Upper lobe of right lung (tissue), 1 donor: ENCODE measurements around the gene FMNL2. TPM values are rescaled to one million over a fixed set of nuclear protein-coding genes. Genes with fewer than 3 reads are reported as not detected.

Experiments
- ATAC-seq: fragments of 200-7000 bp; cut with Tn5 transposase; one replicate; pipeline ENCODE4 v1.9.1; 2020; ENCODE audit warnings: mild to moderate bottlenecking, moderate library complexity
- DNase-seq: peaks from one replicate; pipeline ENCODE4 v3.0.0-alpha.2; 2020
- H3K27ac ChIP-seq: fragments of 200-600 bp; one replicate; pipeline ENCODE4 v1.8.0; 2022
- H3K27me3 ChIP-seq: fragments of 200-600 bp; one replicate; pipeline ENCODE4 v1.8.0; 2022; ENCODE audit warnings: mild to moderate bottlenecking
- H3K36me3 ChIP-seq: fragments of 200-600 bp; one replicate; pipeline ENCODE4 v1.8.0; 2022
- H3K4me1 ChIP-seq: fragments of 200-600 bp; one replicate; pipeline ENCODE4 v1.8.0; 2022
- H3K4me3 ChIP-seq: fragments of 200-600 bp; one replicate; pipeline ENCODE4 v1.8.0; 2022; ENCODE audit warnings: mild to moderate bottlenecking
- H3K9me3 ChIP-seq: fragments of 200-600 bp; one replicate; pipeline ENCODE4 v1.8.0; 2022
- intact Hi-C: fragments of 100-400 bp; cut with DNase I; formaldehyde crosslinking; loops from one replicate; pipeline ENCODE4 v1.11.0; 2022
- total RNA-seq: library from RNA; stranded (reverse); fragmentation: NEBNext Ultra II Directional; extraction: Animal tissue kit (Norgen Biotek cat#: 25700); gene quantifications from one replicate; pipeline ENCODE4 v1.2.1, GENCODE V29; 2021
- TF ChIP-seq, protein P1 (sequence below): fragments of 200-600 bp; IDR thresholded peaks from one replicate; pipeline ENCODE4 v1.8.0; 2022; ENCODE audit warnings: antibody characterized with exemption
- donor health status: DM: no; HTN: yes; CAD: no; lungs with severe emphysema.

The FMNL2 gene
- total RNA-seq, 1 donor from 2014 or later: 69.5 TPM

DNA sequence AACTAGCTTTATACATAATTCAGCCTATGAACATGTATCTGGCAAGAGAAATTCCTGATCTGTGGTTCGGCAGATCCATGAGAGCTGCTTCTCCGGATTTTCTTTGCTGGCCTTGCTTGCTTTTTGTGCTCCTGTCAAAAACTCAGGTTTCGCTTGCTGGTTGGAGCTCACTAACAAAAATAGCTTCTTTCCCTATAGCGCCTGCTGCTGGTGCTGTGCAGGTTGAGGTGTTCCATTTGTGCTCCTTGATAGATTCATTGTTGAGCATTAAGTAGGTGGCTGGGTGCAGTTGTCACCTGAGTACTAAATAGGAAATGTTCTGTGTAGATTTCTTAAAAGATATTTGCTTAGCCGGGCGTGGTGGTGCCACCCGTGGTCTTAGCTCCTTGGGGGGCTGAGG lies 234.2 kb downstream of the FMNL2 start:
- intact Hi-C loops: no loop called here
- TF ChIP-seq, protein P1, sequence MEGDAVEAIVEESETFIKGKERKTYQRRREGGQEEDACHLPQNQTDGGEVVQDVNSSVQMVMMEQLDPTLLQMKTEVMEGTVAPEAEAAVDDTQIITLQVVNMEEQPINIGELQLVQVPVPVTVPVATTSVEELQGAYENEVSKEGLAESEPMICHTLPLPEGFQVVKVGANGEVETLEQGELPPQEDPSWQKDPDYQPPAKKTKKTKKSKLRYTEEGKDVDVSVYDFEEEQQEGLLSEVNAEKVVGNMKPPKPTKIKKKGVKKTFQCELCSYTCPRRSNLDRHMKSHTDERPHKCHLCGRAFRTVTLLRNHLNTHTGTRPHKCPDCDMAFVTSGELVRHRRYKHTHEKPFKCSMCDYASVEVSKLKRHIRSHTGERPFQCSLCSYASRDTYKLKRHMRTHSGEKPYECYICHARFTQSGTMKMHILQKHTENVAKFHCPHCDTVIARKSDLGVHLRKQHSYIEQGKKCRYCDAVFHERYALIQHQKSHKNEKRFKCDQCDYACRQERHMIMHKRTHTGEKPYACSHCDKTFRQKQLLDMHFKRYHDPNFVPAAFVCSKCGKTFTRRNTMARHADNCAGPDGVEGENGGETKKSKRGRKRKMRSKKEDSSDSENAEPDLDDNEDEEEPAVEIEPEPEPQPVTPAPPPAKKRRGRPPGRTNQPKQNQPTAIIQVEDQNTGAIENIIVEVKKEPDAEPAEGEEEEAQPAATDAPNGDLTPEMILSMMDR: no peak
- no peak overlapping the region for H3K27ac ChIP-seq
- no peaks in the 10 kb centered on the region for H3K36me3 ChIP-seq
- H3K27me3 ChIP-seq: no peaks in the 10 kb centered on the region
- H3K4me1 ChIP-seq: no peaks in the 10 kb centered on the region
- H3K9me3 ChIP-seq: no peaks in the 10 kb centered on the region
- ATAC-seq (no peak), DNase-seq (no peak)
- no peak overlapping the region for H3K4me3 ChIP-seq

DNA sequence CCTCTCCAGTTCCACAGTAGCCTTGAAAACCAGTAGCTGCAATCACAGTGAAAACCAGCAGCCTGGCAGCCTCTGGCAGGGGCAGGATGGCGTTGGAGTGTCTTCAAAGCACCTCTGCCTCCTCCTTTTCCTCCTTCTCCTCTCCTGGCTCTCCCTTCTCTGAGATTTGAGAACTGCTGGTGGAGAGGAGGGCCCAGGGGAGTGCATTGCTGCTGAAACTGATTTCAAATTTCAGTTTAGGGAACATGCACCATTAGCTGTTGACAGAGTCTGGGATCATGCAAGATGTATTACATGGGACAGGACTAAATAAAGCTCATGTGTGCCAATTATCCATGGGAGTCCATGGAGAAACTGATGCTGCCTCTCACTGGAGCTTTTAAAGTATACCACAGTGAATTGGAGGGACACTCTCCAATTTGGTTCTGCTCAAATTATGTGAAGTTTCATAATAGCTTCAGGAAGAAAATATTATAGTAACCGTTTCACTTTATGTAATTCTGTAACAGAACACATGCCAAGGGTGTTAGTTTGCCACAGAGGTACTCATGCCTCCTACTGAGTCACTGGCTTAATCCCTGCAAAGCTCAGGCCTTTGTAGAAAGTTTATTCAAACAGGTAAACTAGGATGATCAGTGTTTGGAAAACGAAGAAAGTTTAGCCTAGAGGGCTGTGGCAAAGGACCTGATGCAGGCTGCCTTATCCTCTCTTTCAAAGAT lies 236.2 kb downstream of the FMNL2 start:
- H3K4me3 ChIP-seq: no peak overlapping the region
- H3K9me3 ChIP-seq: no peaks in the 10 kb centered on the region
- no peak overlapping the region for H3K27ac ChIP-seq
- H3K36me3 ChIP-seq: no peaks in the 10 kb centered on the region
- peak; percentile 23 for ATAC-seq
- intact Hi-C loops: no loop called here
- TF ChIP-seq, protein P1: no peak
- H3K27me3 ChIP-seq: no peaks in the 10 kb centered on the region
- no peak for DNase-seq
- no peaks in the 10 kb centered on the region for H3K4me1 ChIP-seq

DNA sequence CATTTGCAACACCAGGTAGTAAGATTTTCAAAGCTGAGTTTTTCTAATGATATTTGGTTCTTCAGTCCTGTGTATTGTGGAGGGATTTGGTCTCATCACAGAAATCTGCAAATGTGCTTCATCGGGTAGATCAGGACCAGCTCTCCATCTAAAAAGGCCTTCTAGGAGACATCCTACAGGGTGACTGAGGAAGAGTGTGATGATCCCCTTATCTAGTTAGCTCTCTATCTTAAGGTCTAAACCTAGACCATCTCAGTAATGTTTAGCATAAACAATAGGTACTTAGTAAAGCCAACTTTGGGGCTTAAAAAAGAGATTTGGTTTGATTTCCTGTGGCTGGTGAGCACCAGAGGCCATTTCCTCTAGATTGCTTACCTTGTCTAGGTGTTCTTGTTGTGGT lies 237.1 kb downstream of the FMNL2 start:
- TF ChIP-seq, protein P1: no peak
- no peak overlapping the region for H3K4me3 ChIP-seq
- DNase-seq: no peak
- H3K9me3 ChIP-seq: no peaks in the 10 kb centered on the region
- H3K36me3 ChIP-seq: no peaks in the 10 kb centered on the region
- no peak overlapping the region for H3K27ac ChIP-seq
- H3K4me1 ChIP-seq: no peaks in the 10 kb centered on the region
- no peak for ATAC-seq
- intact Hi-C loops: no loop called here
- H3K27me3 ChIP-seq: no peaks in the 10 kb centered on the region

DNA sequence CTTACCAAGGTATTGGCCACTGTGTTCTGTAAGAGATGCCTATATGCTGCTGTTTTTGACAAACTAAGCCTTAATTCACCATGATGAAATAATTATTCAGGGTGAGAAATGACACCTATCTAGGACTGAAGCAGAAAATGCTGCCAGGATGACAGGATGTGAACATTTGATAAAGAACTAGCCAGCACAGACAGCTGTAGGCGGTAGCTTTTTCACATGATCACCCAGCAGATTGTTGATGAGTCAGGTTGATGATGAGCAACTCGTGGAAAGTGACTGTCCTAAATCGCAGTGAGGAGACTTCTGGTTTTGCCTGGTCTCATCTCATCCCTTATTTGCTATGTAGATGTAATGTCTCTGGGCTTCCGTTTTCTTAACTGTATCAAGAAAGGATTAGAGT lies 238.2 kb downstream of the FMNL2 start:
- TF ChIP-seq, protein P1: no peak
- intact Hi-C loops: no loop called here
- ATAC-seq (peak; percentile 93), DNase-seq (no peak)
- H3K4me3 ChIP-seq: no peak overlapping the region
- H3K27ac ChIP-seq: no peak overlapping the region
- no peaks in the 10 kb centered on the region for H3K4me1 ChIP-seq
- H3K36me3 ChIP-seq: no peaks in the 10 kb centered on the region
- no peaks in the 10 kb centered on the region for H3K27me3 ChIP-seq
- no peaks in the 10 kb centered on the region for H3K9me3 ChIP-seq

DNA sequence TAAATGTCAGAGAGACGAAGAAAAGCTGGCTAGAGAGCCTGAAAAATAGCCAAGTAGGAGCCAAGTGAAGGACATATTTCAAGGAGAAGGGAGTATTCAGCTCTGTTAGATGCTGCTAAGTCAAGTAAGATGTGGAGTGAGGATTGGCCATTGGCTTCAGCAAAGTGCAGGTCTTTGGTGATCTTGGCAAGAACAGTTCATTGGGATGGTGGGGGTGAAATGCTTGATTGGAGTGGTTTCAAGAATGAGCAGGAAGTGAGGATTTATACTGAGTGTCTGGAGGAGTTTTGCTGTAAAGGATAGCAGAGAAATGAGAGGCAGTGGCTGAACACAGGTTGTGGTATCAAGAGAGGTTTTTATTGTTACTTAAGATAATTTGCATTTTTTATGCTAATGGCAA lies 242.6 kb downstream of the FMNL2 start:
- Histone ChIP-seq H3K27me3 (no peaks in the 10 kb centered on the region), H3K4me3 (no peak overlapping the region), H3K9me3 (no peaks in the 10 kb centered on the region), H3K36me3 (peaks cover 6% of the 10 kb centered on the region), H3K4me1 (no peaks in the 10 kb centered on the region), H3K27ac (no peak overlapping the region)
- ATAC-seq (no peak), DNase-seq (no peak)
- TF ChIP-seq, protein P1: no peak
- intact Hi-C loops: no loop called here

DNA sequence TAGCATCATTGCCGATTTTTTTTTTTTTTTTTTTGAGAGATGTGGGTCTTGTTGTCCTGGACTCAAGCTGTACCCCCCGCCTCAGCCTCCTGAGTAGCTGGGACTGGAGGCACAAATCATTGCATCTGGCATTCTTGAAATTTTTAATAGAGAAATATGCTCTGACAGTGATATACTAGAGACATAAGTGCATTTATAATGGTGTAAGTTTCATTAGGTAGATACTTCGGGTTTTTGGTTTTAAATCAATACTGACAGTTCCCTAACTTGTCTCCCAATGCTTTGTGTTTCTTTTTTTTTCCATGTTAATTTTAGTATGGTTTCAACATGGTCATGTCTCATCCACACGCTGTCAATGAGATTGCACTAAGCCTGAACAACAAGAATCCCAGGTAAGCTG lies 243.6 kb downstream of the FMNL2 start:
- Histone ChIP-seq H3K9me3 (no peaks in the 10 kb centered on the region), H3K36me3 (peaks cover 6% of the 10 kb centered on the region), H3K27ac (no peak overlapping the region), H3K27me3 (no peaks in the 10 kb centered on the region), H3K4me3 (no peak overlapping the region), H3K4me1 (no peaks in the 10 kb centered on the region)
- DNase-seq: no peak
- no peak for ATAC-seq
- intact Hi-C loops: no loop called here
- TF ChIP-seq, protein P1: no peak
